Heart left ventricle (tissue), 13 donors: ENCODE measurements around the gene TNFAIP8L1.

ENCODE experiments used
- CTCF ChIP-seq, 12 donors: fragments of 200-600 bp; sonication (generic) in 4 of 12; IDR thresholded peaks; one replicate each; pipeline versions ENCODE4 v1.5.0 to v1.8.0; 2018 to 2022; ENCODE audit warnings: antibody characterized with exemption in 12 of 12, mild to moderate bottlenecking in 5 of 12
- POLR2A ChIP-seq, 2 donors: fragments of 450-650 bp; IDR thresholded peaks; one replicate each; pipeline ENCODE4 v1.6.1; 2017; ENCODE audit warnings: antibody characterized with exemption in 2 of 2, mild to moderate bottlenecking in 2 of 2, moderate library complexity in 2 of 2
- donor health status: ischemic (EF 13 %, LVEDD 7.1; RV severe dilation, severe dysfunction).
- donor health status: DM: no; HTN: yes; CAD: no.
- donor health status: DM: no; HTN: no; CAD: no.
- donor health status: ischemic (EF 25% LVEDD 6.9; RV normal size, moderate dysfunction).
- donor health status: ischemic (EF 25% LVEDD 5.7; RV mildly dilated, moderate dysfunction).
- donor health status: ischemic (EF 35%, LVEDD 5.7; RV mildly dilated, moderate dysfunction).
- donor health status: nonischemic (EF 11% LVEDD 7.7; RV severe dilation, severe dysfunction).
- donor health status: DM: yes; HTN: yes; CAD: no.
- donor health status: PGD.
- donor health status: ischemic (EF 29% LVEDD 5.4; RV normal size, mild dysfunction).
- donor health status: nonischemic (EF 23%, LVEDD 6.1; RV moderate dilation, normal function).

GRCh38 chr19:4657262-4657661, 17.9 kb downstream of the TNFAIP8L1 start:
- TF ChIP-seq CTCF (IDR thresholded peaks at IDR 0.05) (no peak), POLR2A (IDR thresholded peaks at IDR 0.05) (no peak)
